Left lung (tissue), 10 donors: Measurements from ENCODE around the gene FCN1. TPM values are rescaled to one million over a fixed set of nuclear protein-coding genes. Genes with fewer than 3 reads are reported as not detected.
"Not testable (repeated sequence)": the region's sequence is repeated elsewhere in the genome, so short reads cannot be mapped to it uniquely, and the experiment has no call there.

ENCODE experiments used
- ATAC-seq: fragments of 200-7000 bp; cut with Tn5 transposase; one replicate; pipeline ENCODE4 v1.9.1; 2020; ENCODE audit warnings: moderate library complexity
- DNase-seq, 4 donors: peaks; one replicate each; pipeline ENCODE4 v3.0.0-alpha.2; 2013 to 2020
- H3K27ac ChIP-seq, 2 donors: fragments of 200-600 bp; sonication (generic) in 1 of 2; one replicate each; pipeline versions ENCODE4 v1.5.0 to v1.8.0; 2020 to 2021
- H3K27me3 ChIP-seq, 2 donors: fragments of 200-600 bp; sonication (generic) in 1 of 2; one replicate each; pipeline versions ENCODE4 v1.5.0 to v1.8.0; 2020 to 2021
- H3K36me3 ChIP-seq, 2 donors: fragments of 200-600 bp; sonication (generic) in 1 of 2; one replicate each; pipeline versions ENCODE4 v1.5.0 to v1.8.0; 2020 to 2021
- H3K4me1 ChIP-seq, 2 donors: fragments of 200-600 bp; one replicate each; pipeline ENCODE4 v1.8.0; 2021
- H3K4me3 ChIP-seq, 2 donors: fragments of 200-600 bp; sonication (generic) in 1 of 2; one replicate each; pipeline versions ENCODE4 v1.5.0 to v1.8.0; 2020 to 2021; ENCODE audit warnings: mild to moderate bottlenecking in 1 of 2
- H3K9me3 ChIP-seq, 2 donors: fragments of 200-600 bp; sonication (generic) in 1 of 2; one replicate each; pipeline versions ENCODE4 v1.5.0 to v1.8.0; 2020 to 2021
- intact Hi-C, 2 donors: fragments of 100-400 bp; cut with DNase I; formaldehyde crosslinking; loops; one replicate each; pipeline versions ENCODE4 v1.11.2 to v1.14.2; 2022
- polyA plus RNA-seq, 6 donors: library from polyadenylated mRNA; unstranded; fragments of 120-200 nt; gene quantifications; one replicate each; pipeline ENCODE4 v1.2.1, GENCODE V29; 2013; ENCODE audit not compliant: insufficient read length in 6 of 6
- total RNA-seq, 2 donors: library from RNA; stranded (reverse); fragmentation: NEBNext Ultra II Directional; extraction: Animal tissue kit (Norgen Biotek cat#: 25700); gene quantifications; one replicate each; pipeline ENCODE4 v1.2.1, GENCODE V29; 2021
- TF ChIP-seq, protein P1 (sequence below), 2 donors: fragments of 200-600 bp; sonication (generic) in 1 of 2; IDR thresholded peaks; one replicate each; pipeline versions ENCODE4 v1.5.0 to v1.8.0; 2021; ENCODE audit warnings: antibody characterized with exemption in 2 of 2
- donor health status: DM: no; HTN: yes; CAD: no.
- donor health status: DM: no; HTN: no; CAD: no.

The FCN1 gene
- total and polyA plus RNA-seq, 8 donors: 3.4 to 72.1 (median 5.7) TPM

DNA sequence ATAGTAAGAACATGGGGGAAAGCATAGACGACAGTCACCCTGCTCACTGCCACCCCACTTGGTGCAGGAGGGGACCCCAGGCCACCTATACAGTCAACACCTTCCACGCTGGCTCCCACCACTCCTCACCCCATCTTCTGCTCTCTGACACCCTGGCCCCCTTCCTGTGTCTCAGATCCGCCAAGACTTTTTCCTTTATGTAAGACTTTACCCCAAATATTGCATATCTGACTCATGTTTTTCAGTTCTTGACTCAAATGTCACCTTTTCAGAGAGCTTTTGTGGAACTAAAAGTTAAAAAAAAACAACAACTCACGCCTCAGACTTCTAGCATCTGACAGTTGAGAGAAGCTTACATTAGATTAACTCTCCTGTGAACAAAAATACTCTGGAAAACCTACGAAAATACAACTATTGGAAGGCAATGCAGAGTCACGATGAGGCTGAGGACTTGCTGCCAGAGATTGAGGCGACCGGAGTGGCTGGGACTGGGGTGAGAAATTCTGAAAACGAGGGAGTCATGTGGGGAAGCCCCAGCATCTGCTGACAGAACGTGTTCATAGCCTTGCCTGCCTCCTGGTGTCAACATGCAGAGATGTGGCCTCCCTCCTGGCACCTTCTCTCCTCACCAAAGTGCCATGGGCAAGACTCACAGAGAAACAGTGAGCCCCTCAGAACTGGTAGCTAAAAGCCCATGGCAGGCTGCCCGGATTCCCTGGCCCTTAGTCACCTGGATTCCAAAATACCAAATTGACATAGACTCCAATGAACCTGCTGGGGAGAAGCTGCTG is 59.5 kb downstream of the FCN1 start:
- intact Hi-C loops: no loop called here
- no peaks in the 10 kb centered on the region for H3K36me3 ChIP-seq
- no peak overlapping the region for H3K4me3 ChIP-seq
- ATAC-seq (no peak), DNase-seq (peak in 1 of 4 donors; percentile 29)
- H3K27me3 ChIP-seq: peaks cover 0 to 28% of the 10 kb centered on the region in 2 donors
- no peaks in the 10 kb centered on the region for H3K9me3 ChIP-seq
- no peak overlapping the region for H3K27ac ChIP-seq
- H3K4me1 ChIP-seq: no peaks in the 10 kb centered on the region
- TF ChIP-seq, protein P1, sequence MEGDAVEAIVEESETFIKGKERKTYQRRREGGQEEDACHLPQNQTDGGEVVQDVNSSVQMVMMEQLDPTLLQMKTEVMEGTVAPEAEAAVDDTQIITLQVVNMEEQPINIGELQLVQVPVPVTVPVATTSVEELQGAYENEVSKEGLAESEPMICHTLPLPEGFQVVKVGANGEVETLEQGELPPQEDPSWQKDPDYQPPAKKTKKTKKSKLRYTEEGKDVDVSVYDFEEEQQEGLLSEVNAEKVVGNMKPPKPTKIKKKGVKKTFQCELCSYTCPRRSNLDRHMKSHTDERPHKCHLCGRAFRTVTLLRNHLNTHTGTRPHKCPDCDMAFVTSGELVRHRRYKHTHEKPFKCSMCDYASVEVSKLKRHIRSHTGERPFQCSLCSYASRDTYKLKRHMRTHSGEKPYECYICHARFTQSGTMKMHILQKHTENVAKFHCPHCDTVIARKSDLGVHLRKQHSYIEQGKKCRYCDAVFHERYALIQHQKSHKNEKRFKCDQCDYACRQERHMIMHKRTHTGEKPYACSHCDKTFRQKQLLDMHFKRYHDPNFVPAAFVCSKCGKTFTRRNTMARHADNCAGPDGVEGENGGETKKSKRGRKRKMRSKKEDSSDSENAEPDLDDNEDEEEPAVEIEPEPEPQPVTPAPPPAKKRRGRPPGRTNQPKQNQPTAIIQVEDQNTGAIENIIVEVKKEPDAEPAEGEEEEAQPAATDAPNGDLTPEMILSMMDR (IDR thresholded peaks at IDR 0.05): no peak

DNA sequence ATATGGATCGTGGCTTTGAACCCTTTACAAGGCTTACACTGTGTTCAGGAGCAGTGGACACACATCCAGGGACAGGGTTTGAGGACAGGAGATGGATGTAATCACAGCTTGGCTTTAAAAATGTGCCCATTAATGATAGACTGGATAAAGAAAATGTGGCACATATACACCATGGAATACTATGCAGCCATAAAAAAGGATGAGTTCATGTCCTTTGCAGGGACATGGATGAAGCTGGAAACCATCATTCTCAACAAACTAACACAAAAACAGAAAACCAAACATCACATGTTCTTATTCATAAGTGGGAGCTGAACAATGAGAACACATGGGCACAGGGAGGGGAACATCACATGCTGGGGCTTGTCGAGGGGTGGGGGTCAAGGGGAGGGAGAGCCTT is 60.3 kb downstream of the FCN1 start:
- DNase-seq, H3K27ac ChIP-seq, H3K9me3 ChIP-seq, H3K36me3 ChIP-seq, ATAC-seq, H3K4me3 ChIP-seq, intact Hi-C loops, H3K4me1 ChIP-seq: not testable (repeated sequence)
- peaks cover 0 to 28% of the 10 kb centered on the region in 2 donors for H3K27me3 ChIP-seq

DNA sequence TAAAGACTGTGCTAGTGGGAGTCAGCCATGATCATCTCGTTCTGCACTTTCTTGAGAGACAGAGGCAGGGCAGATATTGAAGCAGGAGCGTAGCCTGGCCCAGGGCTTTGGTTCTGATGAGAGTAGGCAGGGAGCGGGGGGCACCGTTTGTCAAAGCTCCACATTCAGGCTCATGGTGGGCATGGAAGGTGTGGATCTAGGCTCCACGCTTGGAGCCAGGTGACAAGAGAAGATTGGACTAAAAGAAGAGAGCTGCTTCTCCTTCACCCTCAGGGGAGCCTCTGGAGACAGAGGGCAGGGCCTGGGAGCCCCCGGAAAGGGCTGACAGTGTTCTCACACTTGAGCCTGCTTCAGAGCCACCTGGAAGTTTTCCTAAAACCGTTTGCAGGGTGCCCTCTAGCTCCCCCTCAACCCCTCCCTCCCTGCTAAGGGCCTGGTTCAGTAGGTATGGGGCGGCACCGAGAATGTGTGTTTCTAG is 61.8 kb downstream of the FCN1 start:
- ATAC-seq: no peak

More for the DNA sequence above, 61.8 kb downstream of the FCN1 start:
- TF ChIP-seq, protein P1 (IDR thresholded peaks at IDR 0.05): no peak
- no peak for DNase-seq
- Histone ChIP-seq H3K4me3 (no peak overlapping the region), H3K4me1 (no peaks in the 10 kb centered on the region), H3K27ac (no peak overlapping the region), H3K36me3 (no peaks in the 10 kb centered on the region), H3K27me3 (peaks cover 0 to 28% of the 10 kb centered on the region in 2 donors), H3K9me3 (no peaks in the 10 kb centered on the region)
- intact Hi-C loops: no loop called here

Other genes with a start within 250 kb of the FCN1 start
- gene FCN2, start 37.1 kb downstream of the FCN1 start, total RNA-seq: not detected
- gene FCN2, start 37.1 kb downstream of the FCN1 start, polyA plus RNA-seq: not detected
- 10 to 100 TPM; 21.2 to 21.5 TPM for gene OLFM1, start 169.8 kb upstream of the FCN1 start, total RNA-seq
- gene OLFM1, start 169.8 kb upstream of the FCN1 start, polyA plus RNA-seq: 10 to 100 TPM in 4 of 6 donors, 1 to 10 TPM in 2; 6.8 to 17.3 (median 12.2) TPM